Measurements from ENCODE around the gene TSHZ1. TPM values are rescaled to one million over a fixed set of nuclear protein-coding genes. Genes with fewer than 3 reads are reported as not detected.

The TSHZ1 gene, protein sequence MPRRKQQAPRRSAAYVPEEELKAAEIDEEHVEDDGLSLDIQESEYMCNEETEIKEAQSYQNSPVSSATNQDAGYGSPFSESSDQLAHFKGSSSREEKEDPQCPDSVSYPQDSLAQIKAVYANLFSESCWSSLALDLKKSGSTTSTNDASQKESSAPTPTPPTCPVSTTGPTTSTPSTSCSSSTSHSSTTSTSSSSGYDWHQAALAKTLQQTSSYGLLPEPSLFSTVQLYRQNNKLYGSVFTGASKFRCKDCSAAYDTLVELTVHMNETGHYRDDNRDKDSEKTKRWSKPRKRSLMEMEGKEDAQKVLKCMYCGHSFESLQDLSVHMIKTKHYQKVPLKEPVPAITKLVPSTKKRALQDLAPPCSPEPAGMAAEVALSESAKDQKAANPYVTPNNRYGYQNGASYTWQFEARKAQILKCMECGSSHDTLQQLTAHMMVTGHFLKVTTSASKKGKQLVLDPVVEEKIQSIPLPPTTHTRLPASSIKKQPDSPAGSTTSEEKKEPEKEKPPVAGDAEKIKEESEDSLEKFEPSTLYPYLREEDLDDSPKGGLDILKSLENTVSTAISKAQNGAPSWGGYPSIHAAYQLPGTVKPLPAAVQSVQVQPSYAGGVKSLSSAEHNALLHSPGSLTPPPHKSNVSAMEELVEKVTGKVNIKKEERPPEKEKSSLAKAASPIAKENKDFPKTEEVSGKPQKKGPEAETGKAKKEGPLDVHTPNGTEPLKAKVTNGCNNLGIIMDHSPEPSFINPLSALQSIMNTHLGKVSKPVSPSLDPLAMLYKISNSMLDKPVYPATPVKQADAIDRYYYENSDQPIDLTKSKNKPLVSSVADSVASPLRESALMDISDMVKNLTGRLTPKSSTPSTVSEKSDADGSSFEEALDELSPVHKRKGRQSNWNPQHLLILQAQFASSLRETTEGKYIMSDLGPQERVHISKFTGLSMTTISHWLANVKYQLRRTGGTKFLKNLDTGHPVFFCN (N-terminal part only)
- total RNA-seq (10 to 100 TPM; 17.9 to 18.6 TPM), polyA plus RNA-seq (9.0 TPM)

DNA sequence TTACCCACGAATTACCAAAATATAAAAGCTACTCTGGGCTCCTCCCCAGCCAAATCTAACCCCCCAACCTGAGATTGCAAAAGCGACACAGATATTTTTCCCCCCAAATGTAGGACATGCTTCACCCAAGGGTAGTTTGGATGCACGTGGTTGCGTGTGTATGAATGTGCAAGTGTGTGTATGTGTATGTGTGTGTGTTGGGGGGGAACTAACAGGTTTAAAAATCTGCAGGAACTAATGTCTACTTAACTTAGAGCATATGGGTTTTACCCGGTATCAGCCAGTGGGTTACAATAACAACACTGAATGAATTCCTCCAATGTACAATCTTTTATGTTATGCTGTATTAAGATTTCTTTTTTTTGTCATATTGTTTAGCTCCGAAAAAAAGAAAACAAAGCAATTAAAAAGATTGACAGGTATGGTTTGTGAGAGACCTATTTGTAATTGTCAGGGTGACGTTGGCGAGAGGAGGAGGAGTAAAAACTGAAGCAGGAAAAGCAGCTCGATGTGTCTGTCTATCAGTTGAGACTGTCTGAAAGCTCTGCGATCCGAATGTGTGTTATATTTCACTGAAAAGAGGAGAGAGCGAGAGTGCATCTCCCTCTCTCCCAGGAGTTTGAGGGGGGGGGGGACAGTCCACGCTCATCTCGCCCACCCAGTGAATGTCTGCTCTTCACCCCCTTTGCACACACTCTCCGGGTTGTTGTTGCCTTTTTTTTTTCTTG lies at the start of gene TSHZ1:
Gene TSHZ1 (plus strand): TSS at position 524 of the 728 bp plus-strand sequence. CDS start 1,080 bp downstream, outside the sequence.
- Histone ChIP-seq H3K9me3 (ENCODE audit: low read length) (no peaks in the 10 kb centered on the region), H3K4me3 (ENCODE audit: low read length) (peak within 1 kb of the TSS; percentile 77), H3K36me3 (ENCODE audit: insufficient read depth, low read length) (no peaks in the 10 kb centered on the region), H3K27me3 (ENCODE audit: insufficient read depth, low read length, poor library complexity, severe bottlenecking) (no peaks in the 10 kb centered on the region), H3K27ac (ENCODE audit: low read depth, low read length) (peak within 1 kb of the TSS; percentile 75), H3K4me1 (ENCODE audit: insufficient read depth, low read length) (peaks cover 53% of the 10 kb centered on the region)
- peak; percentile 32 to 81 (median 77) for DNase-seq
- Mint-ChIP-seq H3K9me3 (peaks cover 0 to 1% (median 0%) of the 10 kb centered on the region in 5 donors), H3K27me3 (peaks cover 0 to 5% of the 10 kb centered on the region in 2 donors), H3K27ac (peak within 1 kb of the TSS; percentile 89 to 99 (median 98)), H3K4me1 (peaks cover 62 to 73% (median 72%) of the 10 kb centered on the region in 3 donors), H3K4me3 (peak within 1 kb of the TSS; percentile 96 to 100 (median 98)), H3K36me3 (peaks cover 0 to 34% (median 3%) of the 10 kb centered on the region in 3 donors)
- POLR2A ChIA-PET = interaction anchor here (0.7 to 1.3 kb wide), 9 partner anchors 11 to 1892 kb away, joined by 3 to 7 read pairs (median 6); no protein-coding TSS in a partner anchor
- CTCF ChIA-PET = interaction anchor here (0.6 to 1.4 kb wide), 4 partner anchors 32 to 499 kb away, joined by 3 to 5 read pairs (median 4); no protein-coding TSS in a partner anchor

- H3K9me3 Mint-ChIP-seq = peaks cover 0 to 2% (median 2%) of the 10 kb centered on the region in 5 donors
- CTCF ChIA-PET = interaction anchor here (0.7 to 1.7 kb wide), 2 partner anchors 12 to 259 kb away, joined by 3 to 4 read pairs; no protein-coding TSS in a partner anchor
These were observed 49.2 kb upstream of the TSHZ1 start for GRCh38 chr18:75161256-75162028.

GRCh38 chr18:75162467-75162866 lies 48.1 kb upstream of the TSHZ1 start:
- H3K36me3 ChIP-seq (ENCODE audit: insufficient read depth, low read length) = no peaks in the 10 kb centered on the region
- peaks cover 1 to 10% of the 10 kb centered on the region in 2 donors for H3K27me3 Mint-ChIP-seq
- H3K27ac ChIP-seq (ENCODE audit: low read depth, low read length) = no peak overlapping the region
- ChIA-PET POLR2A (no interaction called here), CTCF (no interaction called here)
- no peaks in the 10 kb centered on the region for H3K9me3 ChIP-seq (ENCODE audit: low read length)
- H3K4me1 ChIP-seq (ENCODE audit: insufficient read depth, low read length) = no peaks in the 10 kb centered on the region
- no peak overlapping the region for H3K4me3 ChIP-seq (ENCODE audit: low read length)
- peaks cover 0 to 2% (median 0%) of the 10 kb centered on the region in 3 donors for H3K36me3 Mint-ChIP-seq
- H3K27me3 ChIP-seq (ENCODE audit: insufficient read depth, low read length, poor library complexity, severe bottlenecking) = no peaks in the 10 kb centered on the region
- H3K4me1 Mint-ChIP-seq = peaks cover 10 to 11% (median 10%) of the 10 kb centered on the region in 3 donors
- H3K9me3 Mint-ChIP-seq = peaks cover 0 to 2% (median 2%) of the 10 kb centered on the region in 5 donors
- peak overlapping the region in 6 of 7 donors; percentile 32 to 93 (median 86) for H3K4me3 Mint-ChIP-seq
- DNase-seq = no peak
- H3K27ac Mint-ChIP-seq = no peak overlapping the region

More at GRCh38 chr18:75161256-75162028, 49.2 kb upstream of the TSHZ1 start:
- Mint-ChIP-seq H3K4me1 (peaks cover 10 to 11% (median 10%) of the 10 kb centered on the region in 3 donors), H3K4me3 (peak overlapping the region; percentile 79 to 93 (median 88)), H3K27me3 (peaks cover 1 to 5% of the 10 kb centered on the region in 2 donors), H3K27ac (peak overlapping the region in 6 of 8 donors; percentile 40 to 75 (median 60)), H3K36me3 (peaks cover 0 to 2% (median 0%) of the 10 kb centered on the region in 3 donors)
- no peaks in the 10 kb centered on the region for H3K4me1 ChIP-seq (ENCODE audit: insufficient read depth, low read length)
- no peaks in the 10 kb centered on the region for H3K36me3 ChIP-seq (ENCODE audit: insufficient read depth, low read length)
- H3K27me3 ChIP-seq (ENCODE audit: insufficient read depth, low read length, poor library complexity, severe bottlenecking) = no peaks in the 10 kb centered on the region
- peak in 3 of 5 donors; percentile 19 to 56 (median 46) for DNase-seq
- no peaks in the 10 kb centered on the region for H3K9me3 ChIP-seq (ENCODE audit: low read length)
- POLR2A ChIA-PET = no interaction called here
- no peak overlapping the region for H3K27ac ChIP-seq (ENCODE audit: low read depth, low read length)
- peak overlapping the region; percentile 63 for H3K4me3 ChIP-seq (ENCODE audit: low read length)

- no peaks in the 10 kb centered on the region for H3K4me1 ChIP-seq (ENCODE audit: insufficient read depth, low read length)
- no peak overlapping the region for H3K27ac ChIP-seq (ENCODE audit: low read depth, low read length)
- Mint-ChIP-seq H3K4me1 (peaks cover 10 to 11% (median 10%) of the 10 kb centered on the region in 3 donors), H3K27me3 (peaks cover 1 to 10% of the 10 kb centered on the region in 2 donors), H3K36me3 (peaks cover 0 to 2% (median 0%) of the 10 kb centered on the region in 3 donors), H3K9me3 (peaks cover 0 to 2% (median 2%) of the 10 kb centered on the region in 5 donors), H3K27ac (no peak overlapping the region), H3K4me3 (no peak overlapping the region)
- ChIA-PET CTCF (no interaction called here), POLR2A (no interaction called here)
- H3K4me3 ChIP-seq (ENCODE audit: low read length) = no peak overlapping the region
- no peak for DNase-seq
- no peaks in the 10 kb centered on the region for H3K36me3 ChIP-seq (ENCODE audit: insufficient read depth, low read length)
- no peaks in the 10 kb centered on the region for H3K9me3 ChIP-seq (ENCODE audit: low read length)
- no peaks in the 10 kb centered on the region for H3K27me3 ChIP-seq (ENCODE audit: insufficient read depth, low read length, poor library complexity, severe bottlenecking)
These were observed 47.6 kb upstream of the TSHZ1 start for GRCh38 chr18:75162978-75163377.

GRCh38 chr18:75163736-75164135 lies 46.9 kb upstream of the TSHZ1 start:
- H3K4me1 ChIP-seq (ENCODE audit: insufficient read depth, low read length) = no peaks in the 10 kb centered on the region
- H3K27ac Mint-ChIP-seq = no peak overlapping the region
- peaks cover 10 to 11% (median 10%) of the 10 kb centered on the region in 3 donors for H3K4me1 Mint-ChIP-seq
- H3K9me3 ChIP-seq (ENCODE audit: low read length) = no peaks in the 10 kb centered on the region
- ChIA-PET POLR2A (no interaction called here), CTCF (no interaction called here)
- H3K27me3 Mint-ChIP-seq = peaks cover 0 to 10% of the 10 kb centered on the region in 2 donors
- H3K36me3 Mint-ChIP-seq = peaks cover 0 to 2% (median 0%) of the 10 kb centered on the region in 3 donors
- H3K27ac ChIP-seq (ENCODE audit: low read depth, low read length) = no peak overlapping the region
- no peak overlapping the region for H3K4me3 ChIP-seq (ENCODE audit: low read length)
- no peak for DNase-seq
- no peak overlapping the region for H3K4me3 Mint-ChIP-seq
- peaks cover 0 to 2% (median 2%) of the 10 kb centered on the region in 5 donors for H3K9me3 Mint-ChIP-seq
- no peaks in the 10 kb centered on the region for H3K27me3 ChIP-seq (ENCODE audit: insufficient read depth, low read length, poor library complexity, severe bottlenecking)
- no peaks in the 10 kb centered on the region for H3K36me3 ChIP-seq (ENCODE audit: insufficient read depth, low read length)

DNA sequence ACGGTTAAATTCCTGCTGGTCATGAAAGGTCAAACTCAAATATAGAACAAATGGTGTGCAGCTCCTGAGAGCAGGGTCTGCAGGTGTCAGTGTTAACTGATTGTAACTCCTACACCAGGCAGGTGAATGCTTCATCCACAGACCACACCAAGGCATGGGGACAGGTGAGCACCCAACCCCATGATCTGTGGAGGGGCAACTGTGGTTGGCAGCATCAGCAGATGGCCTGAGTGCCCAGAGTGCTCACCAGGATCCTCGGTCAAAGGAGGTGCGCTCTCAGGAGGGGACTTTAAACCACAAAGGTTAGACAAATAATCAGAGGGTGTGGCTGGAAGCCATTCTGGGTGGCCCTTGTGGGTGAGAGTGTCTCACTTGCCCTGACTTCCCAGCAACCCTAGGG lies 46.1 kb upstream of the TSHZ1 start:
- peaks cover 10 to 11% (median 10%) of the 10 kb centered on the region in 3 donors for H3K4me1 Mint-ChIP-seq
- no peak overlapping the region for H3K4me3 Mint-ChIP-seq
- H3K27me3 Mint-ChIP-seq = peaks cover 0 to 10% of the 10 kb centered on the region in 2 donors
- POLR2A ChIA-PET = no interaction called here
- Histone ChIP-seq H3K9me3 (ENCODE audit: low read length) (no peaks in the 10 kb centered on the region), H3K4me3 (ENCODE audit: low read length) (no peak overlapping the region), H3K4me1 (ENCODE audit: insufficient read depth, low read length) (no peaks in the 10 kb centered on the region), H3K27ac (ENCODE audit: low read depth, low read length) (no peak overlapping the region), H3K27me3 (ENCODE audit: insufficient read depth, low read length, poor library complexity, severe bottlenecking) (no peaks in the 10 kb centered on the region), H3K36me3 (ENCODE audit: insufficient read depth, low read length) (no peaks in the 10 kb centered on the region)
- peaks cover 0 to 2% (median 2%) of the 10 kb centered on the region in 5 donors for H3K9me3 Mint-ChIP-seq
- H3K27ac Mint-ChIP-seq = peak overlapping the region in 1 of 8 donors; percentile 40
- CTCF ChIA-PET = no interaction called here
- peaks cover 0 to 2% (median 0%) of the 10 kb centered on the region in 3 donors for H3K36me3 Mint-ChIP-seq
- no peak for DNase-seq

Data from CD8-positive, alpha-beta memory T cell (primary cell).